Measurements from ENCODE around the gene CACHD1.
"Not testable (repeated sequence)": the region's sequence is repeated elsewhere in the genome, so short reads cannot be mapped to it uniquely, and the experiment has no call there.

CACHD1 gene

DNA sequence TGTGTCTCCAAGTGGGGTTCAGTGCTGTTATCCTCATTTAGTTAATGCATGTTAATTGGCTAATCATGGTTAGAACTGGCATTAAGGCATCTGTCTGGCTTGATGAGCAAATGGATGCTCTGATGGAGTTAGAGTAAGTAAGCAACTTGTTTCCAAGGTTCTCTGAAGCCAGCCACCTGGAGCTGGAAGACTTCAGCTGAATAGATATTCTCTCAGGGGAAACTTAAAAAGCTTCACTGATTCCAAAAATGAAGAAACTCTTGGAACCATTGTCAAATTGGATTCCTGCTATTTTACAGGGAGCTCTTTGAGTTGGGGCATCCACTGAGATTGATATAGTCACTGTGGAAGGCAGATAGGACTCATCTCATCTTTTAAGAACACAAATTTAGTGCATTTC lies 118.9 kb downstream of the CACHD1 start:
- no peak for DNase-seq (ENCODE audit: low read depth in 2 of 2)

DNA sequence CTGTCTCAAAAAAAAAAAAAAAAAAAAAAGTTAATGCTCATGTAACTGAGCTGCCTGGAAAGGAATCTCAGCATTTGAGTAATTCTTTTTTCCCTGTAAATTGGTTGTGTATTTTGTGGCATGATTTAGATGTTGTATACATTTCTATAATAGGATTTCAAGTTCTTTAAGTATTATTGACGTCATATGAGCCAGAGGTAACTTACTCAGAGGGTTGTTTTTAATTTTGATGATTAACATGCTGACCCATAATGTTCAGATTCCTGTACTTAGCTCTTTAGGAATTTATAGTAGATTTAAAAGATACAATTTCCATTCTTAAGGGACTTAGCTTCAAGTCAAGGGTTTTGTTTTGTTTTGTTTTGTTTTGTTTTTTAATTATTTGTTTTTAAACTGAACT lies 120.4 kb downstream of the CACHD1 start:
- DNase-seq (ENCODE audit: low read depth in 2 of 2): no peak

DNA sequence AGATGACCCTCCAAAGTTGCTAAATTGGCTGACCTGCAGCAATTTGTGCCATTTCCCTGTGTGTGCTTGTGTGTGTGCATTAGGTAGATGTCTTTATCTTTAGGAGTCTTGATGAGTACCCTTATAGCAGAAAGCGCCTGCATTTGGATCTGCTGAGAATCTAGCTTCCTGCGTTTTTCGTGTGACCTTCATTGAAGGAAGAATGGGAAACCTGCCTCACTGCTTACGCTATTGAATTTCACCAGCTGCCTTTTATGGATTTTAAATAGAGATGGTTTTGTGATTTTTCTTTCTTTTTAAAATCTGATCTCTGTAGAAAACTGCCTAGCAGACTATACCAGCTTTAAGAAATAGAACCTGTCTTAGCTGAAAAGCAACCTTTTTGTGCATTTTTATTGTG lies 124.5 kb downstream of the CACHD1 start:
- no peak for DNase-seq (ENCODE audit: low read depth in 2 of 2)

DNA sequence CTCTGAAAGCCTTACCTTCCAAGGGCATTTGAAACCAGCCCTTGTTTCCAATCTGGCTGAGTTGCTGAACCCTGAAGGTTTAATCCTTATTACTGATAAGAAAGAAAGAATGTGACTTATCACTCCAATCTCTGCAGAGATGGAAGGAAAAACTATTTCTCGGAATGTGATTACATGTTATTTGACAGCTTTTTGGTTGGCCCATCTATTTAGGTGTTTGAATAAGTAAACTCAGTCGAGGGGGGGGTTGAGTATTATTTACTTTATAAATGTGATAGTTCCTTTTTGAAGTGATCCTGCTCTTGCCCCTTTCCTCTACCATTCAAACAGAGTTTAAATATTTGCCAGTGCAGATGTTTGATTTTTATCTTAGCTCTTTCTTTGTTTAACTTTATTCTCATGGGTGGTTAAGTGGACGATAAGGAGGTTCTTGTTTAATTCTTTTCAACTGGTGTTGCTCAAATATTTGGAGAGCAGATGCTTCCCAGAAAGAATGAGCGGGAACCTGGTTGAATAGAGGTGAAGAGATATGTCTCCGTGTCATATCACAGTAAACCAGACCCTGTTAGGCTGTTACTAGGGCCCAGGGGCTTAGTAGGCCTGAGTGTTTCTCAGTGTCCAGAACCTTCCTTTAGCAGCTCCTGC lies 126.1 kb downstream of the CACHD1 start:
- DNase-seq (ENCODE audit: low read depth in 2 of 2): no peak

DNA sequence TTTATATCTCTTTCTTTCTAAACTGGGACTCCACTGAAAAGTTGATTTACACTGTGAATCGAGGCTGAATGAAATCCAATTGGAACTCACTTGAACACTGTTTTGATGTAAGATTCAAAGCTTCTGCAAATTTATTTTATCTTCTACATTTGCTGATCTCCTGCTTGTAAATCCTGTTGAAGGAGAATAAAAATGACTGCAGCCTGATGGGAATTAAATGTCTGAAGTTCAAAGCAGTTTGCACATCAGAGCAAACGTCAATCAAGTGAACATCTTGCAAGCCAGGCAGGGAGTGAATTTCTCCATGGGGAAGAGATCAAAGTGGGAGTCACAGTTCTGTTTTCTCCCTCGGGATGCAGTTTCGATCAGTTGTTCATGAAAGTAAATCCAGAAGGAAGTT lies 127.2 kb downstream of the CACHD1 start:
- DNase-seq (ENCODE audit: low read depth in 2 of 2): no peak

DNA sequence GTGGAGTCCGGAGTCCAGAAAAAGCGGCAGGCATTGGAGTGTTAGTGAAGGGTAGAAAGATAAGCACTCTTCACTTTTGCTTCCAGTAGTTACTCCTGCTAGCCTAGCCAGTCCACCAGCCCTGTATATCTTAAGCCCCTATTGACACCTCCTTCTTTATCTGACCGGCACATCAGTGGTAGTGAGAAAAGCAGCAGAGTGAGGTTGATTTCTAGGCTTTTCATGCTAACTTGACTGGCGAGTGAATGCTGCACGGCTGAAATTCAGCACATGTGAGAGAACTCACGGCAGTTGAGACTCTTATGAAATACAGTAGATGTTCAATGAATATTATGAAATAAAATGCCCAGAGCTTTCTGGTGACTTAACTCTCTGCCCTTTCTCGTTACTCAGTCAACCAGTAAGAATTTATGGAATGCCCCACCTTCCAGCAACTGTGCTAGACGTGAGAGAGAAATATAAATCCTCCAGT lies 128.2 kb downstream of the CACHD1 start:
- no peak for DNase-seq (ENCODE audit: low read depth in 2 of 2)

DNA sequence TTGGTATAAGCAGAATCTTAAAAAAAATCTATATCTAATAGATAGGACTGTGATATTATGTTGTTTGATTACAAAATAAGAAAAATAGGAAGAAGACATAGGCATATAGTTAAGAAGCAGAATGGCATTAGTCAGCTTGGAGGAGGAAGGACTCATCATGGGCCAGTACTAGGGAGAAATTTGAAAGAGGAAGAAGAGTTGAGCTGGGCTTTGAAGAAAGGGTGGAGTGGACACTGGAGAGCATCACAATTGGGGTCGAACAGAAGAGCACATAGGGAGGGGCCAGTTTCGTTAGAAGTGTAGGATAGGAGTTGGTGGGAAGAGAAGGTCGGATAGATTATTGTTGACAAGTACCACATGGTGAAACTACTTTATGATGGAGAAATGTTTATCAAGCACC lies 129.3 kb downstream of the CACHD1 start:
- no peak for DNase-seq (ENCODE audit: low read depth in 2 of 2)

DNA sequence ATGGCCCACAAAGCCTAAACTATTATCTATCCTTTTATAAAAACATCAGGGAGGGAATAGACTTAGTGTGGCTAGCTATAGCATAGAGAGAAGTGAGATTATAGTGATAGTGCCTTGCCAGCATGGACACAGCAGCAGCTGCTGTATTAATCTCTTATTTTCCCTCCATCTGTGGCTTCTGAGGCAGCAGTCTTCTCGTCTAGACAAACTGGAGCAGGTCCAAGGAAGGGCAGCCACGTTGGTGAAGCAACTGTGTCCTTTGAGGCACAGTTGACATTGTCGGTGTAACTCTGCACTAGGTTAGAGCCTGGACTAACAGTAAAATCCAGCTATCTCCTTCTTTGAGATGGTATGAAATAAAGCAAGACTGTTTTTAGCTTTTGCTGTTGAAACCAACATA lies 131.3 kb downstream of the CACHD1 start:
- no peak for DNase-seq (ENCODE audit: low read depth in 2 of 2)

DNA sequence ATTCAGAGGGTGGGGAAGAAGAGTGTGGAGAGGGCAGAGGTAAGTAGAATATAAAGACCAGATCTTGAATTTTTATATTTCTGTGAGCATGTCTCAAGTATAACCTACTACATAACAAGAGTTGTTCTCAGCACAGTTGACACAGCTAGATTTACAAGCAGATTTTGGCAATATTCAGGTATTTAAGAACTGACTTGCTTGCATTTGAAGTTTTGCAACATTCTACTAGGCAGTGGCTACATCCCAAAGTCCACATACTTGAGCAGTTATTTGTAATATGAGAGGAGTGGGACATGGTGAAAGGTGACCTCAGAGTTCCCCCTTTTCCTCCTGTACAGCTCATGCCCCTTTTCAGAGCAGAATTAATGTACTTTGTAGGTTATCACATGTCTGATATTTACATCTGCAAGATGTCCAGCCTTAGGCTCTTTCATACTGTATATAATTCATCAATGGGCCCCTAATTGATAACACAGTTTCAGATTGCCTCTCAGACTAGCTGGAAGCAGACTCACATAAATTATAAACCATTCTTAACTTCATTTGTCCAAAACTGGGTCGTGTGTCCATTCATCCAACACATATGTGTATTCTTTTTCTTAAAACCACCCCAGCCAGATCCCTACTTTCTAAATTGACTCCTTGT lies 138.2 kb downstream of the CACHD1 start:
- no peak for DNase-seq (ENCODE audit: low read depth in 2 of 2)

DNA sequence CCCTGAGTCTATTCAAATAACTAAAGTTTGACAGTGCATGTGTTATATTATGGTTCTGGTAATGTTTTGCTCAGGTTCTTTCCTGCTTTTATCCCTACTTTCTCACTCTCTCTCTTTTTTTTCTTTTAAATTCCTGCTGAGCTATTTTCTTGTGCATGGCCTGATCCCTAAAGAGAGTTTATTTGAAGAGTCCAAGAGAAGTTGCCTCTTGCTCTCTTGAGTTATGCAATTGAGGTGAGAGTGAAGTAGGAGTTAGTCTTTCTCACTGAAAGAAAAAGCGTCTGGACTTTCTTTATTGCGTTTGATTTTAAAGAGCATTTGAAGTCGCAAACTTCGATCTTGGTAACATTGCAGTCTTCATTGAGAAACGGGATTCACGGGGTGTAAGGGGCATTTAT lies 138.7 kb downstream of the CACHD1 start:
- DNase-seq (ENCODE audit: low read depth in 2 of 2): no peak

DNA sequence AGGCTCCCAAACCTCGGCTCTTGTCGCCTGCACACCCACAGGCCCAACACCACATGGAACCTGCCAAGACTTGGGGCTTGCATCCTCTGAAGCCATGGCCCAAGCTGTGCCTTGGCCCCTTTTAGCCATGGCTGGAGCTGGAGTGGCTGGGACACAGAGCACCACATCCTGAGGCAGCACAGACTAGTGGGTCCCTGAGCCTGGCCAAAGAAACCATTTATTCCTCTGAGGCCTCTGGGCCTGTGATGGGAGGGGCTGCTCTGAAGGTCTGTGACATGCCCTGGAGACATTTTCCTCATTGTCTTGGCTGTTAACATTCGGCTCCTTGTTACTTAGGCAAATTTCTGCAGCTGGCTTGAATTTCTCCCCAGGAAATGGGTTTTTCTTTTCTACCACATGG lies 141.0 kb downstream of the CACHD1 start:
- not testable (repeated sequence) for DNase-seq (ENCODE audit: low read depth in 2 of 2)

DNA sequence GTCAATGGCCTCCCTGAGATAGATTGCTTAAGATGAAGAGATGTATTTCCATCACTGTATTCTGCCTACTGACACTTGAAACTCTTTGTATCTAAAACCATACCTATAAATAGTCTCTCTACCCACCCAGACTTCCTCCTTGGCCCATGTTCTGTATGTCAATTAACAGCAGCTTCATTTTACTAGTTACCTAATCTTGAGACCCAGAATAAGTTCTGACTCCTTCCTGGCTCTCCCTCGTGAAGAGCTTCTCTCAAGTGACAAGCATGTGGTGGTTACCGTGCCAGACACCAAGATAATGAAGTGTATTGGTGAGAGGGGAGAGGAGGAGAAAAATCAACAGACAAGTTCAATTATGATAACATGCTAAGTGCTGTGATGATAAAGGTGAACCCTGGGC lies 146.1 kb downstream of the CACHD1 start:
- DNase-seq (ENCODE audit: low read depth in 2 of 2): no peak

DNA sequence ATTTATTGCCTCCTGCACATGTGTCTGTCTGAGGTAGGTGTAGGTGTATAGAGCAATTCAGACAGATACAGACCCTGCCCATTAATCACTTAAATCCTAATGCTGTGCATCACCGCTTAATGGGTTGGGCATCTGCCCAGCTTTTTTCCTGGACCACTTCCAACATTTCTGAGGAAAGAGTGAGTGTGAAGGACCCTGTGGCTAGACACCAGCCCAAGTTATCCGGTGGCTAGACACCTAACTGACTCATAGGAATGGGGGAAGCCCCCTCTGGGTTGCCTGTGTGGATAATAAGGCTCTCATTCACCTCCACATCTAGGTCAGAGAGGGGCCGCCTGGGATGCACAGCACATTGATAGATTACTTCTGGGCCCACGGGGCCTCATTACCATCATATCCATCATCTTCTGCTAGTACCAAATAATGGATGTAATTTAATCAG lies 153.8 kb downstream of the CACHD1 start:
- peak in 1 of 2 donors; percentile 1 for DNase-seq (ENCODE audit: low read depth in 2 of 2)

DNA sequence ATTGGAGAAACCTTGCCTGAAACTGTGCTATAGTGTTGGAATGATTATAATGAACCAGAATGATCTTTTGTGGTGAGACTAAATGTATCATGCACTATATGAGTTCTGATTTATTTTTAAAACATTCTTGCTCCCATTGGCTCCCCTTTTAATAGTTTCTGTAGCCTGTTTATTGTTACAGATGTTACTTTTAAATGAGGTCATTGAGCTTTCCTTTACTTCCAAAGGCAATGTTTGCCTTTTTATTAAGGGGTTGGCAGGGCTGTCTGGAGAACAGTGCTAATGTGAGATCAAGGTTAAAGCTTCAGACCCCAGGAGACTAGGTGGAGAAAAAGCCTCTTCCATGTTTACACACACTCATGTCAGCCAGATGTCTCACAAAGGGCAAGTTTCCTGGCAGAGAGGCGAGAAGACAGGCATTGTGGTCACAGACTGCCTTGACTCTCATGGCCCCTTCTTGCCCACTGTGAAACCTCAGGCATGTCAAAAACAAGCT lies 154.3 kb downstream of the CACHD1 start:
- no peak for DNase-seq (ENCODE audit: low read depth in 2 of 2)

DNA sequence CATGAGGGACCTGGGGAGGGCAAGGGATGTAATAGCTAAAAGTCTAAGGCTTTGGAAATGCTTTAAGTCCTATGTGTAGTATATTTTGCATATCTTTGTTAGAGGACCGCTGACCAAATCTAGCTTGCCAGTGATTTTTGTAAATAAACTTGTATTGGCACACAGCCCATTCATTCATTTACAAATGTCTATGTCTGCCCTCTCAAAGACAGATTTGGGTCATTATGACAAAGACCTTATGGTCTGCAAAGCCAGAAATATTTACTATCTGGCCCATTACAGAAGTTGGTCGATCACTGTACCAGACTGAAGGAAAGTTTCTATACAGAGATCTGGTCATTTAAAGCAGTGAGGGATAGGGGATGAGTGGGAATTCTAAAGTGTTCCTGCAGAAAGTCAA lies 154.9 kb downstream of the CACHD1 start:
- DNase-seq (ENCODE audit: low read depth in 2 of 2): no peak

DNA sequence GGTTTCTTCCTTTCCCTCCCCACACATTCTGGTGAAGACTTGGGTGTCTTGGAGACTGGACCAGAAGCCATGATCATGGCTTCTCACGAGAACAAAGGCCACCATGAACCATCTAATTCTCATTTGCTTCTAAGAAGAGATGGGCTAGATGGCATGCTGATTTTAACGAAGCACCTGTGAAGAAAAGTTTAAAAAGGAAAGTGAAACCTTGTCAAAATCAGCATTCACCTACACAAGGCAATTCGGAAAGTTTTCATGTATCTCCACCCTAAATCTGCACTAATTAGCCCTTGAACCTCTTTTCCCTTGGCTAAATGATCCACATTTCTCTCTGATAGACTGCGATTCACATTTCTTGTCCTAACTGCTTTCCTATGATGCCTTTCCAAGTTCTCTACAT lies 160.7 kb downstream of the CACHD1 start:
- no peak for DNase-seq (ENCODE audit: low read depth in 2 of 2)

DNA sequence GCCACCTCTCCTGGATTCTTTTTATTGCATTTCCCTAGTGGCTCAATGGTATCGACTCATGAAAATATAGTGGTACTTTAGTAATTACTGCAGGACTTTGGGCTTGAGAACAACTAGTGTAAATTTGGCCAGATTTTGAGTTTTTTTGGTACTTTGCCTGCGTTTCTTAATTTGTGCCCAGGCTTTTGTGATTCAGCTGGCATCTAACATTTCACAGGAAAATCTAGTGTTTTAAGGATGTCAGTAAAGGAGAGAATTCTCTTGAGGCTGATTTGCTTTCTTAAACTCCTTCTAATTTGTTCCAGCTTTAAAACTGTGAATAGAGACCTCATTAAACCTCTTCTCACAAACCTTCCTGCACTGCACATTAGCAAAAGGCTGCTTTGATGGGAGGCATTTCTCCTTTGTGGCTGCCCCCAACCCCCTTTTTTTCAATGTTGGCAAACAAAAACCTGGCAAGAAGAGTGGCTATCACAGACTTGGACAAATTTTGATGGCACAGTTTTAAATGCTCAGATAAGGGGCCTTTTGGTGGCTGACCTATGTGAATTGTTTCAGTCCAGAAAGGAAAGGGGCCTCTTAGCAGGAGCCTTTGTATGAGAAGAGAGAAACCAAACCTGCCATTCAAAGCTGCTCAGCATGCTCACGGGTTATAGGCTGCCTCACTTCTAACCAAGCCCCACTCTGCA lies 161.6 kb downstream of the CACHD1 start:
- no peak for DNase-seq (ENCODE audit: low read depth in 2 of 2)

DNA sequence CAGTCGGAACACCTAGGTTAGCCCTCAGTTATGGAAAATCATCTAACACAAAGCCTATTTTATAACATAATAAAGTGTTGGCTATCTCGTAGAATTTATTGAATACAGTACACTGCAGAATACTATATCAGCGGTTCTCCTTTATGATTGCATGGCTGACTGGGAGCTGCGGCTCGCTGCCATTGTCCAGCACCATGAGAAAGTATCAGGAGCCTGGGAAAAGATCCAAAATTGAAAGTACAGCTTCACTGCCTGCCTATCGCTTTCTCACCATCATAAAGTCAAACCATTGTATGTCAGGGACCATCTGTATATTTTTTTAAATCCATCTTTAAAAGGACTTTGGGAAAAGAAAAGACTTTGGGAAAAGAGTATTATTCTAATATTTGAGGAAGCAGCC lies 163.0 kb downstream of the CACHD1 start:
- DNase-seq (ENCODE audit: low read depth in 2 of 2): no peak

DNA sequence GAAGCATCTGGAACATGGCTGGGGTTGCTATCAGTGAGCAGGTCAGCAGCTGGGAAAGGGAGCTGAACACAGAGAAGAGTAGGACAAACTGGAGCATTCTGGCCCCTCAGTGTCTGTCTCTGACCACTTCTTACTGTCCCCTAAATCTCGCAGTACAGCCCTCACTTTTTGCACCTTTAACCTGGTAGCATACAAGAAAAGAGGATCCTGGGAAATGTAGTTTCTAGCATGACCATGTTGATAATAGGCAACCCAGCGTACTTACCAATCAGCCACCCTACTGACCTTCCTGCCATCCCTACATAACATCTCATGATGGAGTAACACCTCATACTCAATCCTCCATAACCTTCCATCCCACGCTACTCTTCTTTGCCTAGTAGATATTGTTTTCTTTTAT lies 175.8 kb downstream of the CACHD1 start:
- no peak for DNase-seq (ENCODE audit: low read depth in 2 of 2)

DNA sequence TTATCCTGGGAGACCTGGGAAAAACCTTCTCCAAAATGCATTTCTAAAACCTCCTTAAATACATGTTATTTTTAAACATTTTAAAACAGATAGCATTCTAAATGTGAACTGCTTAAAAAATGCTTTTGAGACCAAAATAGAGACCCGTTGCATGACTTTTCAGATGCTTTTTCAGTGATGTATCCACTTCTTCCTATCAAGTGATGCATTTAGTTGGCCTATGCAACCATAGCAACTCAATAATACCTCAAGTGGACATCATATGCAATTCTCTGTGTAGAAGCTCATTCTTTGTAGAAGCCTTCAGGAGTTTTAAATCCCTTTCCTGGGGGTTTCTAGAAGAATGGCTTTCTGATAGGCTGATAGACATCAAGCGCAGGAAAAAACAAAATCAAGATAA lies 180.5 kb downstream of the CACHD1 start:
- no peak for DNase-seq (ENCODE audit: low read depth in 2 of 2)

DNA sequence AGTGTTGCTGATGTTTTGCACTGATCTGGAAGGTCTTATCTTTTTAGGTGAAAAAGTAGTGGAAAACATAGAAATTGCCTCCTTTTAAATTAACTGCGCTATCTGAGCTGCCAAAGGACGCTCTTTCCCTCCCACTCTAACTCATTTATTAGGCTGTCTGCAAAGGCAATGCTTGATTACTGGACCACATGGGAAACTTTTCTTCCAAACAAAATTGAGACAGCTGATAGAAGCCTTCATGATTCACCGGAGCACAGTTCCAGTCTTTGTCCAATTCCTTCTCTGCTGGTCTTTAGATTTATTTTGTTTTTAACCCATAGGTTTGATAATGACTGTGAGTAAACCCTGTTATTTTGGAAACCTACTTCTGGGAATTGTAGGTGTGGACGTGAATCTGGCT lies 181.9 kb downstream of the CACHD1 start:
- DNase-seq (ENCODE audit: low read depth in 2 of 2): no peak

DNA sequence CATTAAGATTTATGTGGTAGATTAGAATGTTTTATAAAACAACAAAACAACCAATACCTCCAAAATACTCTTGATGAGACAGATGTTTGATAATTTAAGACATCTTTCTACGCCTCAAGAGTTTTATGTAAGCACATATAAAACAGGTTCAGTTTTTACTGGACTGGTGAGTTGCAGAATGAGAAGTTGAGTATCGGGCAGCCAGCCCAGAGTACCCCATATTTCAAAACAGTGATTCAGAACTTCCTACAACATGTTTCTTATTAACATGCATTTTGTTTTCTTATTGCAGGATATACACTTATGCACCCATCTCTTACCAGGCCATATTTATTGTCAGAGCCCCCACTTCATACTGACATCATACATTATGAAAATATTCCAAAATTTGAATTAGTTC lies 183.5 kb downstream of the CACHD1 start:
- no peak for DNase-seq (ENCODE audit: low read depth in 2 of 2)
